ENCODE data around the gene SERPINA9. TPM values are rescaled to one million over a fixed set of nuclear protein-coding genes. Genes with fewer than 3 reads are reported as not detected.

Gene SERPINA9
- total RNA-seq, 6 experiments from 2014 or later: not detected

DNA sequence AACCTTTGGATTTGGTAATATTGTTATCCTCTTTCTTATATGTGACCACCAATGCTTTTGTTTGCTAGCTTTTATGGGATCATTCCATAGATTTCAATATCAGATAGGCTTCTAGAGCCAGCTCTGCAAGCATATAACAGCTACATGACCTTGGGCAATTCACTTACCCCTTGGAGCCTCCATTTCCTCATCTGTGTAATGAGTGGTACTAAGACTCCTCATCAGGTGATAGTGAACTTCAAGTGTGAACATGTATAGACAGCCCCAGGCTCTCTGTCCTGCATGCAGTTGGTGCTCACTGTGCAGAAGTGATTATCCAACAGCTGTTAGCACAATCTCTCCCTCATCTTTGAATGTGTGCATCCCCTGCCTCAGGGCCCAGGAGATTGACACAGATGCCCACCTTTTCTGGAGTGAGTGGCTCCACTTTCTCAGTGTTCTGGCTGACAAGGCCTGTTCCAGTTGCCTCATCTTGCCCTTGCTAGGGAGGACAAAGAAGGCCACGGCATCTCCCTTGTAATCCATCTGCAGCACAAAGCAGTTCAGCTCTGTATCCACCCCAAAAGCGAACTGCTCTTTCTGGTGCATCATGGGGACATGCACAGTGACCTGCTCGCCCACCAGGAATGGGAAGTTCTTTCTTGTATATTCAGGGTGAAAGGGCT lies 9.2 kb downstream of the SERPINA9 start:
- Mint-ChIP-seq H3K4me3 (no peak overlapping the region), H3K27me3 (ENCODE audit: insufficient read depth) (no peaks in the 10 kb centered on the region; the same call in none of the 2 replicates), H3K27ac (no peak overlapping the region), H3K36me3 (ENCODE audit: low read depth) (peaks cover 5% of the 10 kb centered on the region; the same call in 1 of the 2 replicates), H3K4me1 (ENCODE audit: low read depth) (no peaks in the 10 kb centered on the region), H3K9me3 (peaks cover 45% of the 10 kb centered on the region)
- DNase-seq: no peak
- TF ChIP-seq CTCF (IDR thresholded peaks at IDR 0.05): no peak

GRCh38 chr14:94465042-94465441 lies 11.0 kb downstream of the SERPINA9 start:
- no peaks in the 10 kb centered on the region for H3K4me1 Mint-ChIP-seq (ENCODE audit: low read depth)
- H3K27me3 Mint-ChIP-seq (ENCODE audit: insufficient read depth): no peaks in the 10 kb centered on the region; the same call in 1 of the 2 replicates
- no peak overlapping the region for H3K4me3 Mint-ChIP-seq
- DNase-seq: no peak
- H3K36me3 Mint-ChIP-seq (ENCODE audit: low read depth): peaks cover 5% of the 10 kb centered on the region; the same call in 1 of the 2 replicates
- no peak overlapping the region for H3K27ac Mint-ChIP-seq
- no peak for TF ChIP-seq CTCF (IDR thresholded peaks at IDR 0.05)
- peaks cover 56% of the 10 kb centered on the region for H3K9me3 Mint-ChIP-seq

DNA sequence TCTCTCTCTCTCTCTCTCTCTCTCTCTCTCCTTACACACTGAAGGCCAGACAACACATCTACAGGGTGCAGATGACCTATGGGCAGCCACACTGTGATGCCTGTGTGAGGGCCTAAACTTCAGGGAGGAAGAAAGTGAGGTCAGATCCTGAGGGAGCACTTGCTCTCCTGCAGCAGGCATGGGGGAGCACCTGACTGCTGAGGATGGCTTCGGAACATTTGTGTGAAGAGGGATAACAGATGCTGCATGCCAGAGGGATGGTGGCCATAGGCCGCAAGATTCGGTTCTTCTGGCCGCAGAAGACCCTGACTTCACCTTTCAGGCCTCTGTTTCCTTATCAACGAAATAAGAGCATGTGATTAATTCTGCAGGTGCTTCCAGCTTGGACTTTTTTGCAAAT lies 11.7 kb downstream of the SERPINA9 start:
- TF ChIP-seq CTCF (IDR thresholded peaks at IDR 0.05): no peak

GRCh38 chr14:94462763-94463572 lies 13.0 kb downstream of the SERPINA9 start:
- H3K27ac Mint-ChIP-seq: no peak overlapping the region
- H3K27me3 Mint-ChIP-seq (ENCODE audit: insufficient read depth): no peaks in the 10 kb centered on the region
- no peak for TF ChIP-seq CTCF (IDR thresholded peaks at IDR 0.05)
- H3K4me3 Mint-ChIP-seq: no peak overlapping the region
- no peaks in the 10 kb centered on the region for H3K4me1 Mint-ChIP-seq (ENCODE audit: low read depth)
- H3K36me3 Mint-ChIP-seq (ENCODE audit: low read depth): peaks cover 5% of the 10 kb centered on the region; the same call in 1 of the 2 replicates
- peaks cover 58% of the 10 kb centered on the region for H3K9me3 Mint-ChIP-seq
- no peak for DNase-seq

More for the DNA sequence above, 11.7 kb downstream of the SERPINA9 start:
- Mint-ChIP-seq H3K4me3 (no peak overlapping the region), H3K27me3 (ENCODE audit: insufficient read depth) (no peaks in the 10 kb centered on the region), H3K27ac (no peak overlapping the region), H3K4me1 (ENCODE audit: low read depth) (no peaks in the 10 kb centered on the region), H3K9me3 (peaks cover 55% of the 10 kb centered on the region), H3K36me3 (ENCODE audit: low read depth) (peaks cover 5% of the 10 kb centered on the region; the same call in 1 of the 2 replicates)
- DNase-seq: no peak

DNA sequence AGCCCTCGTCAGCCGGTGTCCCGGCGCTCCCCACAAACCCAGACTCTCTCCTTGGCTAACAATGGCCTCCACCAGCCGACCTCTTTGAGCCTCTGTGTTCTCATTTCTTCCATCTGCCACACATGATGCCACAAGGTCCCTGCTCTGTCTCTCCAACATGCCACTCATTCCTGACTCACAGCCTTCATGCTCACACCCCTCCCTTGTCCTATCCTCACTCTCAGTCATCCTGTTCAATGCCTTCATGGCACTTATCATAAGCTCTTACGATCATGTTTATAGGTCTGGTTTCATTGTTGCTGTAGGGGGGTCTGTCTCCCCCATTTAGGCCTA lies 13.8 kb downstream of the SERPINA9 start:
- Mint-ChIP-seq H3K27me3 (ENCODE audit: insufficient read depth) (no peaks in the 10 kb centered on the region), H3K27ac (no peak overlapping the region), H3K4me3 (no peak overlapping the region), H3K4me1 (ENCODE audit: low read depth) (no peaks in the 10 kb centered on the region), H3K36me3 (ENCODE audit: low read depth) (peaks cover 5% of the 10 kb centered on the region; the same call in 1 of the 2 replicates), H3K9me3 (peaks cover 60% of the 10 kb centered on the region)
- no peak for DNase-seq
- no peak for TF ChIP-seq CTCF (IDR thresholded peaks at IDR 0.05)
